HL-60 (cell line): ENCODE measurements around the gene CYGB.

Experiments used
- DNase-seq, 2 experiments: peaks; one replicate each; pipeline ENCODE4 v3.0.0-alpha.2; 2010 to 2020; ENCODE audit warnings: low read depth in 1 of 2, low spot score in 1 of 2
- H3K27ac ChIP-seq: fragments of 250-450 bp; sonication (Bioruptor Pico); replicated peaks from 2 replicates; pipeline ENCODE4 v1.5.1; 2020; ENCODE audit warnings: mild to moderate bottlenecking, moderate library complexity
- H3K27me3 ChIP-seq: fragments of 250-450 bp; sonication (Bioruptor Pico); 2 replicates; pipeline ENCODE4 v1.5.1; 2021; ENCODE audit warnings: mild to moderate bottlenecking, moderate library complexity; ENCODE audit not compliant: insufficient read depth, poor library complexity, severe bottlenecking
- H3K4me3 ChIP-seq: replicated peaks from 2 replicates; pipeline ENCODE4 v1.5.1; 2011; ENCODE audit warnings: mild to moderate bottlenecking, control low read depth, low read length; ENCODE audit not compliant: insufficient read depth
- GABPA ChIP-seq: IDR thresholded peaks from 2 replicates; pipeline ENCODE4 v1.6.1; 2012; ENCODE audit warnings: low read depth
- POLR2AphosphoS5 ChIP-seq: IDR thresholded peaks from 2 replicates; pipeline ENCODE4 v1.6.1; 2012; ENCODE audit warnings: low read depth
- SPI1 ChIP-seq: IDR thresholded peaks from 2 replicates; pipeline ENCODE4 v1.6.1; 2012; ENCODE audit warnings: low read depth, mild to moderate bottlenecking, borderline replicate concordance
- TF ChIP-seq, protein P1 (sequence below): IDR thresholded peaks from one replicate; pipeline ENCODE4 v1.5.1; 2011; ENCODE audit warnings: low read length, control low read depth, inconsistent platforms; ENCODE audit not compliant: insufficient read depth
- TF ChIP-seq, protein P2 (sequence below): IDR thresholded peaks from 2 replicates; pipeline ENCODE4 v1.6.1; 2012; ENCODE audit warnings: low read depth; ENCODE audit not compliant: insufficient replicate concordance

Gene CYGB

DNA sequence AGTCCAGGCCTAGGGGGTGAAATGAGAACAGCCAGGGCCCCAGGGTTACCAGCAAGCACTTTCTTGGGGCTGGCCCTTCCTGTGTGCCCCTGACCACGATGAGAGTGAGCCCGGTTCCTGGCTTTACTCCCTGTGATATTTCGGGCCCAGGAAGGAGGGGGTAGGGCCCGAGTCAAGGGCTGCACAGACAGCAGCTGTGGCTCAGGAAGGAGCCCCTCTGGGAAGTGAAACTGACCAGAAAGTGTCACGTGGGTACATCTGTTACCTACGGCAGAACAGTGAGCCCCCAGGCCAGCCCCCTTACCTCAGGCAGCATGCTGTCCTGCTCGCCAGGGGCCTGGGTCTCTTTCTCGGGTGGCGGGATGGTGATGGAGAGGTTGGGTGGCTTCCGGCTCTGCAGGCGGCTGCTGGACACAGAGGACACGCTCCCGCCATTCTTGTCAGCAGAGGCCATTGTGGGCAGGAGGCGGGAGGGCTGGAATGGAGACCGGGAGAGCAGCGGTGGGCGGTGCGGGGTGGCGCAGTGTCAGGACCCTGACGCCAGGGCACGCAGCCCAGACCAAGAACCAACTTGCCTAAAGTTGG, 56.3 kb downstream of the CYGB start:
- no peak overlapping the region for H3K4me3 ChIP-seq

DNA sequence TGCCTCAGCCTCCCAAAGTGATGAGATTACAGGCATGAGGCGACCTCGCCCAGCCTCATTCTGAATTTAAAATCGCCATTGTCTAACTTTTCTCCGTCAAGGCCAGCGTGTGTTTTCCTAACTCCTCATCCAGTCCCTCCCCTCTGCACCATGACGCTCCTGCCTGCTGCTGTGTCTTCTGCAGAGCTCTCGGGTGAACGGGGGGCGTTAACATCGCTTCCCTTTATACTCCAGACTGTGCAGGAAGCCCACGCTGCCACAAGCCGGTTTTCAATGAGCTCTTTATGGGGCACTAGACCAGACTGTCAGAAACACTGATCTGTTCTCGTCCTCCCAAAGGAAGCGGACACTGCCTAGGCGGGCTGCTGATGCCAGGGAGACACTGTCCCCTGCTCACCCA, 56.9 kb downstream of the CYGB start:
- H3K27me3 ChIP-seq: no peaks in the 10 kb centered on the region
- H3K27ac ChIP-seq: no peak overlapping the region
- no peak for TF ChIP-seq GABPA
- DNase-seq: no peak
- H3K4me3 ChIP-seq: no peak overlapping the region

More for the DNA sequence above, 56.3 kb downstream of the CYGB start:
- H3K27me3 ChIP-seq: no peaks in the 10 kb centered on the region
- no peak overlapping the region for H3K27ac ChIP-seq
- no peak for TF ChIP-seq GABPA
- TF ChIP-seq SPI1: no peak
- TF ChIP-seq POLR2AphosphoS5: no peak
- no peak for DNase-seq

DNA sequence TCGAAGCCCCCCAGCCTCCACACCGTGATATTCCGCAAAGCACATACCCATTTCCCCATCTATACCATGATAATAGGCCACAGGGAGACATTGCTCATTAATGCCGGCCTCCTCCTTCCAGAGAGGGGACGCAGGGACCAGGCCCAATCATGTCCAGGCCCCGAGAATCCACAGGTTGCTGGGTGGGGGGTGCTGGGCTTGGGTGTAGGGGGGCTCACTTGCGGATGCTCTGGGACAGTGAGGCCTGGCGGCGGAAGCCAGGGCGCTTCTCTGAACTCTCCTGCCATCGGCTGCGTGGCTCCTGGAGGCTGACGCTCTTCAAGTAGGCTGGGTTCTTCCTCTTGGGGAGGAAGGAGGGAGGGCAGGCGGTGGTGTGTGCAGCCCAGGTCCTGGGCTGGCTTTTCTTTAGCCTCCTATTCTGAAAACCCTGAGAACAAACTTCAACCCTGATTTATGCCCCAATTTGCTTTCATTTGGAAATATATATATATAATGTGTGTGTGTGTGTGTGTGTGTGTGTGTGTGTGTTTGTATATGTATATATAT, 57.9 kb downstream of the CYGB start:
- DNase-seq: no peak
- H3K27ac ChIP-seq: no peak overlapping the region
- TF ChIP-seq GABPA (no peak), SPI1 (no peak), POLR2AphosphoS5 (no peak)
- TF ChIP-seq, protein P1, sequence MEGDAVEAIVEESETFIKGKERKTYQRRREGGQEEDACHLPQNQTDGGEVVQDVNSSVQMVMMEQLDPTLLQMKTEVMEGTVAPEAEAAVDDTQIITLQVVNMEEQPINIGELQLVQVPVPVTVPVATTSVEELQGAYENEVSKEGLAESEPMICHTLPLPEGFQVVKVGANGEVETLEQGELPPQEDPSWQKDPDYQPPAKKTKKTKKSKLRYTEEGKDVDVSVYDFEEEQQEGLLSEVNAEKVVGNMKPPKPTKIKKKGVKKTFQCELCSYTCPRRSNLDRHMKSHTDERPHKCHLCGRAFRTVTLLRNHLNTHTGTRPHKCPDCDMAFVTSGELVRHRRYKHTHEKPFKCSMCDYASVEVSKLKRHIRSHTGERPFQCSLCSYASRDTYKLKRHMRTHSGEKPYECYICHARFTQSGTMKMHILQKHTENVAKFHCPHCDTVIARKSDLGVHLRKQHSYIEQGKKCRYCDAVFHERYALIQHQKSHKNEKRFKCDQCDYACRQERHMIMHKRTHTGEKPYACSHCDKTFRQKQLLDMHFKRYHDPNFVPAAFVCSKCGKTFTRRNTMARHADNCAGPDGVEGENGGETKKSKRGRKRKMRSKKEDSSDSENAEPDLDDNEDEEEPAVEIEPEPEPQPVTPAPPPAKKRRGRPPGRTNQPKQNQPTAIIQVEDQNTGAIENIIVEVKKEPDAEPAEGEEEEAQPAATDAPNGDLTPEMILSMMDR: no peak
- TF ChIP-seq, protein P2, sequence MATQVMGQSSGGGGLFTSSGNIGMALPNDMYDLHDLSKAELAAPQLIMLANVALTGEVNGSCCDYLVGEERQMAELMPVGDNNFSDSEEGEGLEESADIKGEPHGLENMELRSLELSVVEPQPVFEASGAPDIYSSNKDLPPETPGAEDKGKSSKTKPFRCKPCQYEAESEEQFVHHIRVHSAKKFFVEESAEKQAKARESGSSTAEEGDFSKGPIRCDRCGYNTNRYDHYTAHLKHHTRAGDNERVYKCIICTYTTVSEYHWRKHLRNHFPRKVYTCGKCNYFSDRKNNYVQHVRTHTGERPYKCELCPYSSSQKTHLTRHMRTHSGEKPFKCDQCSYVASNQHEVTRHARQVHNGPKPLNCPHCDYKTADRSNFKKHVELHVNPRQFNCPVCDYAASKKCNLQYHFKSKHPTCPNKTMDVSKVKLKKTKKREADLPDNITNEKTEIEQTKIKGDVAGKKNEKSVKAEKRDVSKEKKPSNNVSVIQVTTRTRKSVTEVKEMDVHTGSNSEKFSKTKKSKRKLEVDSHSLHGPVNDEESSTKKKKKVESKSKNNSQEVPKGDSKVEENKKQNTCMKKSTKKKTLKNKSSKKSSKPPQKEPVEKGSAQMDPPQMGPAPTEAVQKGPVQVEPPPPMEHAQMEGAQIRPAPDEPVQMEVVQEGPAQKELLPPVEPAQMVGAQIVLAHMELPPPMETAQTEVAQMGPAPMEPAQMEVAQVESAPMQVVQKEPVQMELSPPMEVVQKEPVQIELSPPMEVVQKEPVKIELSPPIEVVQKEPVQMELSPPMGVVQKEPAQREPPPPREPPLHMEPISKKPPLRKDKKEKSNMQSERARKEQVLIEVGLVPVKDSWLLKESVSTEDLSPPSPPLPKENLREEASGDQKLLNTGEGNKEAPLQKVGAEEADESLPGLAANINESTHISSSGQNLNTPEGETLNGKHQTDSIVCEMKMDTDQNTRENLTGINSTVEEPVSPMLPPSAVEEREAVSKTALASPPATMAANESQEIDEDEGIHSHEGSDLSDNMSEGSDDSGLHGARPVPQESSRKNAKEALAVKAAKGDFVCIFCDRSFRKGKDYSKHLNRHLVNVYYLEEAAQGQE: no peak
- H3K4me3 ChIP-seq: no peak overlapping the region
- H3K27me3 ChIP-seq: no peaks in the 10 kb centered on the region

DNA sequence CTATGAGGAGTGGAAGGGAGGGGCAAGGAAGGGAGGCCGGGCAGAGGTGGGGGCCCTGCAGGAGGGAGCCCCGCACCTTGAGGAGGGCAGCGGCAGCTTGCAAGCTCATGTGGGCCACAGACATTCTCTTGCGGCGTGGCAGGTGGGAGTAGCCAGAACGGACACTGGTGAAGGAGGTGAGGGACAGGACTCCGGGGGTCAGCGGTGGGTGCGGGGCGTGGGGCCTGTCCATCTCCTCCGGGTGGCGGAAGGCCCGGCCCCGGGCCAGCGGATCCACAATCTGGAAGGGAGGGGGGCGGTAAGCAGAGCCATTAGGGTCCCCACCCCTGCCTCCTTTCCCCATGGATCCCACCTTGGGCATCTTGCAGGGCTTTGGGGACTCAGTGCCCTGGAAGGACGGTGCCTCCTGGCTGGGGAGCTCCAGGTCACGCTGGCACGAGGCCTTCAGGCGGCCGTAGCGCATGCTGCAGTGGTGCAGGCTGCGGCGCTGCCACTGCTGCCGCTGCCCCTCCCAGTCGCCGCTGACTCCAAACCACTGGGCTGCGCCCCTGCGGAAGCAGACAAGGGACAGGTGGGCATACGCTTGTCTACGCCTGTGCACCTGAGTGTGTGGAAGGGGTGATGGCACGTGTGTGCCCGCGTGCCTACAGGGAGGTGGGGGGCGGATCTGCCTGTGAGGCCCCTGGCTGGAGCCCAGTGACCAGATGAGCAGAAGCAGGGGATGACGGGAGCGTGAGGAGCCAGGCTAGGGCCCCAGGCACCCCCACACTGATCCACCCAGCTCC, 58.6 kb downstream of the CYGB start:
- H3K4me3 ChIP-seq: no peak overlapping the region
- H3K27me3 ChIP-seq: no peaks in the 10 kb centered on the region
- DNase-seq: no peak
- TF ChIP-seq, protein P1: no peak
- no peak for TF ChIP-seq SPI1
- no peak for TF ChIP-seq POLR2AphosphoS5
- TF ChIP-seq, protein P2: no peak
- no peak for TF ChIP-seq GABPA
- no peak overlapping the region for H3K27ac ChIP-seq
